ENCODE data around the gene ANXA9. TPM values are rescaled to one million over a fixed set of nuclear protein-coding genes. Genes with fewer than 3 reads are reported as not detected.
A peak's percentile ranks its signal among the peaks of the same experiment; 100 is the strongest.

ANXA9 gene
- total RNA-seq, 1 experiment from 2014 or later: 0.46 TPM

- Histone ChIP-seq H3K36me3 (no peaks in the 10 kb centered on the region), H3K4me3 (no peak overlapping the region), H3K9me3 (no peaks in the 10 kb centered on the region), H3K27me3 (no peaks in the 10 kb centered on the region)
- DNase-seq: no peak
These were observed 15.2 kb downstream of the ANXA9 start for GRCh38 chr1:150997126-150997872.

DNA sequence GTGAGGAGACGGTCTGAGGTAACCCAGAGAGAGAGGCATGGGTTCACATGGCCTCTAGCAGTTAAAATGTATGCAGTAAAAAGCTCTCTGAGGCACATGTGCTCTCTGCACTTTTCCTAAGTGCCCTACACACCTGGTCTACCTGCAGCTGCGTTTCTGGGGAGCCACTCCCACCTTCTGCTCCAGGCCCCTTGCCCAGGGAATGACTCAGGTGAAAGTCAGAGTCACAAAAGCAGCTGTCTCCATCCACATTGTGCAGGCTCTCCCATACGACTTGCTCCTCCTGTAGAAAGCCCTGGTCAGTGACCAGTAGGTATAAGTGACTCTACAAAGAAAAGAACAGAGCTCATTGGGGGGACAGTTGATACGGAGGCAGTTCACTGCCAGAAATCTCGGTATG lies 15.9 kb downstream of the ANXA9 start:
- no peaks in the 10 kb centered on the region for H3K9me3 ChIP-seq
- no peak overlapping the region for H3K4me3 ChIP-seq
- DNase-seq: no peak
- no peaks in the 10 kb centered on the region for H3K36me3 ChIP-seq
- H3K27me3 ChIP-seq: no peaks in the 10 kb centered on the region

DNA sequence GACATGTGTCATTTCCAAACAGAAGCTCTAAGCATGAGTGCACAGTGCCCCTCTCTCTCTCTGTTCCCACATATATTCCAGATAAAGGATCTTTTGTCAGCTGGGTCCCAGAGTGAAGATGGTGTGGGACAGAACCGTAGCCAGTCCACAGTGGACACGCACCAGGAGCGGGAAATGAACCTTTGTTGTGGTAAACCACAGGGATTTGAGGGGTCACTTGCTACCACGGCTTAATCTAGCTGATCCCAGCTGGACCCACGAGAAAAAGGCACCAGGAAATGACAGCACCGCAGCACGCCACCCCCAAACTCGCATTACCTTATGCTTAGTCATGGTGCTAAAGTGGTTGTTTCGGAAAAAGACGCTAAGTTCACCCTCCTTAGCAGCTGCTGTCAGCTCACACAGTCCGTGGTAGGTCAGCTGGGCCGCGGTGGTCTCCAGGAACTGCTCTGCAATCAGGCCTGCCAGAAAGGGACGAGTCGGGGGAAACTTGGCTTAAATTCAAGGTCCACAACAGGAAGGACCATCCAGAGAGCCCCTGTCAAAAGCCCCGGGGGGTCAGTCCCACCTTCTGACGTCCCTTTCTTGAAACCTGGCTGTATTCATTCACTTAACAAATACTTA lies 17.1 kb downstream of the ANXA9 start:
- Histone ChIP-seq H3K4me3 (no peak overlapping the region), H3K9me3 (no peaks in the 10 kb centered on the region), H3K36me3 (no peaks in the 10 kb centered on the region), H3K27me3 (no peaks in the 10 kb centered on the region)
- DNase-seq: no peak

- Histone ChIP-seq H3K9me3 (no peaks in the 10 kb centered on the region), H3K27me3 (no peaks in the 10 kb centered on the region), H3K36me3 (no peaks in the 10 kb centered on the region), H3K4me3 (no peak overlapping the region)
- DNase-seq: no peak
These were observed 17.8 kb downstream of the ANXA9 start for GRCh38 chr1:150999926-151000325.

- Histone ChIP-seq H3K4me3 (no peak overlapping the region), H3K9me3 (no peaks in the 10 kb centered on the region), H3K27me3 (no peaks in the 10 kb centered on the region), H3K36me3 (no peaks in the 10 kb centered on the region)
- DNase-seq: no peak
These were observed 18.3 kb downstream of the ANXA9 start for GRCh38 chr1:151000408-151000807.

GRCh38 chr1:151001602-151002001 lies 19.5 kb downstream of the ANXA9 start:
- Histone ChIP-seq H3K27me3 (no peaks in the 10 kb centered on the region), H3K36me3 (no peaks in the 10 kb centered on the region), H3K4me3 (no peak overlapping the region), H3K9me3 (no peaks in the 10 kb centered on the region)
- DNase-seq: no peak

- H3K9me3 ChIP-seq: no peaks in the 10 kb centered on the region
- no peaks in the 10 kb centered on the region for H3K27me3 ChIP-seq
- H3K4me3 ChIP-seq: no peak overlapping the region
- DNase-seq: no peak
- no peaks in the 10 kb centered on the region for H3K36me3 ChIP-seq
These were observed 20.0 kb downstream of the ANXA9 start for GRCh38 chr1:151002051-151002450.

- H3K9me3 ChIP-seq: no peaks in the 10 kb centered on the region
- no peaks in the 10 kb centered on the region for H3K36me3 ChIP-seq
- H3K4me3 ChIP-seq: no peak overlapping the region
- no peak for DNase-seq
- no peaks in the 10 kb centered on the region for H3K27me3 ChIP-seq
These were observed 20.5 kb downstream of the ANXA9 start for GRCh38 chr1:151002611-151003010.

DNA sequence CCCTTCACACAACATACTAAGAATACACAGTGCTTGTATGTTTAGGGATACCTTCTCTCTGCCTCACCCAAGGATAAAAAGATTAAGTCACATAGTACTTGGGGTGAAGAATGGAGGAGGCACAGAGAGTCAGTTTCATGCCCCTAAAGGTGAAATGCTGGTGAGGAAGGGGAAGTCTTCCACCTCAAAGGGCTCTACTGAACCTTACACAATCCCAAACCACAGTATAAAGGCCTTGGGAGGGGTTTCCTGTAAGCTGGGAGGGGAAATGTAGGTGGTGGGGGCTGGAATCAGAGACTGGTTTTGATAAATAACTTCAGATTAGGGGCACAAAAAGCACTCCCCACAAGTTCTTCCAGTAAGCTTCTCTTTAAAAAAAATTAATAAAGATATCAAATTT lies 21.1 kb downstream of the ANXA9 start:
- H3K9me3 ChIP-seq: no peaks in the 10 kb centered on the region
- H3K36me3 ChIP-seq: no peaks in the 10 kb centered on the region
- no peaks in the 10 kb centered on the region for H3K27me3 ChIP-seq
- DNase-seq: no peak
- no peak overlapping the region for H3K4me3 ChIP-seq

DNA sequence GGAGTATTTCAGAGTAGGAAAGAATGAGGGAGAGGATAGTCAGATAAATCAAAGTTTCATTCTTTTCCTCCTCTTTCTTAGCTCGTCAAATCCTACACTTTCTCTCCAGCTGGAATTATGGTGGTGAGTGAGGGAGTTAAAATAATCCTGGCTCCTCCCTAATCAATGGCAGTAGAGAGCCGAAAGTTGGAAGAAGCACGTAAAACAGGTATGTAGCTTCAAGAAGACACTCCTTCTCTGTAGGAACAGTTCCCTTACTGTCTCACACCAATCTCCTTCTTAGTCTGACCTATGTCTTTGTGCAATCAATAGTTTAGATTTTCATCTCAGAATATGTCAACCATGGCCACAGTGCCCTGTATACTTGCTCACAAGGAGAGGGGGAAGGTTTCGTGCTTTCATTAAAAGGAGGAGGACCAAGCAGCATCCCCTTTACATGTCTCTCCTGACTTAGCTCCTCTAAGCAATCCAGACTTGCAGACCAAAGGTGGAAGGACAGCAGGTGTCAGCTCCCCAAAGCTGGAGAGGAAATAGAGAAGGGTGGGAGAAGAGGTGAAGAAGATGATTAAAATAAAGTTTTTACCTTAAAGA lies 23.7 kb downstream of the ANXA9 start:
- H3K9me3 ChIP-seq: no peaks in the 10 kb centered on the region
- no peaks in the 10 kb centered on the region for H3K27me3 ChIP-seq
- H3K4me3 ChIP-seq: peak overlapping the region; percentile 44
- DNase-seq: no peak
- H3K36me3 ChIP-seq: peaks cover 3% of the 10 kb centered on the region; the same call in 1 of the 2 replicates

DNA sequence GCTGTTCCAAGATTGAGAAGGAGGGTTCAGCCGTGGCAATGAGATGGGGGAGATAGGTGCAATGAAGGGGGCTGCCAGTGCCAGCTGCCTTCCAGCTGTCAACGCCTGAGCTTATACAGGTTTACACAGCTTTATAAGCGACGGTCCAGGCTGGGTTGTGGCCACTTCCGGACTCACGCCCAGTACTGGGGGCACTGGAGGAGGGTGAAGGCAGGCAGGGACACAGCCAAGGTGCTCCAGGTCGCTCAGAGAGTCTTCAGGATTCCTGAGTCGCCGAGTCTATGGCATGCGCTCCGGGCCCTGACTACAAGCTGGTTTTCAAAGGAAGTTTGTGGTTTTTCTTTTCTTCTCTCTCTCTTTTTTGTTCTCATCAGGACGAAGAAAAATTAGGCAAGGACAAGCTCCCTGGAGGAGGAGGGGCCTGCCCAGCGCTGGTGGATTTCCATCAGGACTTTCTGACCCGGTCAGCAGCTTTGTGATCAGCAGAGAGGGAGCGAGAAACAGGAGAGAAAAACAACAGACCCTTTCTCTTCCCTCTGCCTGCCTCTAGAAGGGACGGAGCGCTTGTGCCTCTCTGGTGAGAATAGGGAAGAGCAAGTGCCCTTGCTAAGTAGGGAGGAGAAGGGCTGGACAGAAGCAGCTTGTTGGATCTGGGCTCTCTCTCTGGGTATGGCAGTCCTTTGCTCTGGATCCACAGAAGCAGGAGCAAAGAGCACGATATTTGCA lies 24.4 kb downstream of the ANXA9 start, which contains the start of gene MINDY1:
Gene MINDY1, minus strand, starts transcription at position 576 of the 726 bp plus-strand sequence. CDS start 4,285 bp downstream, outside the sequence.
- Histone ChIP-seq H3K36me3 (peaks cover 3% of the 10 kb centered on the region; the same call in 1 of the 2 replicates), H3K27me3 (no peaks in the 10 kb centered on the region), H3K9me3 (no peaks in the 10 kb centered on the region), H3K4me3 (peak within 1 kb of the TSS; percentile 85)
- peak; percentile 81 for DNase-seq

GRCh38 chr1:151007853-151008243 lies 25.8 kb downstream of the ANXA9 start:
- DNase-seq: no peak
- H3K9me3 ChIP-seq: no peaks in the 10 kb centered on the region
- H3K27me3 ChIP-seq: no peaks in the 10 kb centered on the region
- peaks cover 3% of the 10 kb centered on the region; the same call in 1 of the 2 replicates for H3K36me3 ChIP-seq
- peak overlapping the region; percentile 85 for H3K4me3 ChIP-seq

DNA sequence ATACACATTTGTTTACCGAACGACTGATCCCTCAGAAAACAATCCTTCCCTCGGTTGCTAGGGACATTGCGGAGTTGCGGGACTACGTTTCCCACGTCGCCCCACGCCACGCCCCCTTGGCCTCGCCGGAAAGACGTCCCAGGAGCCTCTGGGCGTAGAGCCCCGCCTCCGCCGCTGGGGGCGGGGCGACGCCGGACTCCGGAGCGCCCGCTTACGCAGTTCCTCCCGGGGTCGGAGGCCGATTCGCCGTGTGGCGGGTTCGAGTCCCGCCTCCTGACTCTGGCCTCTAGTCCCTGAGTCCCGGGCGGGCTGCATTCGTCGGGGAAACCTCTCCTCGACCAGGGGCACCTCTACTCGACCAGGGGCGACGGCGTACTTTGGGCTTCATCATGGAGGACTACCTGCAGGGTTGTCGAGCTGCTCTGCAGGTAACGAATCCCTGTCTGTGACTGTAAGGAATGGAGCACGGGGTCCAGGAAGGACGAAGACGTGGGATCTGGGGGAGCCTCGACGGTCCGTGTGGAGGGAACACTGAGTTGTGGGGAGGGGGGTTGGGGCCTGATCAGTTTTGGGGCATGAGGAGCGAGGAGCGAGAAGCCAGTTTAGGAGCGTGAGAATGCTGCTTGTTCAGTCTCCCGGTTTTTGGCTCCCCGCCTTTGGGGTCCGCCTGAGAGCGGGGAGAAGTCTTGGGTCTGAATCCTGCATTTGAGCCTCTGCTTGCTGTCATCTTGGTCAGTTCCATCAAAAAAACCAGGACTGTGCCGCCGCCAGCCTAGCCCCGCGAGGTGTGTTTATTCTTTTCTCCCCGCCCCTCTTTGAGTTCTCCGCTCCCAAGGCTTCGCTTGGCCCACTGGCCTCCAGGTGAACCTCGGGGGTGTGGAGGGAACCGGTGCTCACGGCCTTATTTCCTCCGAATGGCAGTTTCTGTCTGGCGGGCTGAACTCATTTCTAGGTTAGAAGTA lies 26.4 kb downstream of the ANXA9 start, which contains the start of gene PRUNE1:
Gene PRUNE1, plus strand, starts transcription at position 206 of the 962 bp plus-strand sequence. Its CDS starts 184 bp downstream, at position 390.
- DNase-seq: peak; percentile 98
- Histone ChIP-seq H3K27me3 (no peaks in the 10 kb centered on the region), H3K36me3 (peaks cover 8% of the 10 kb centered on the region), H3K9me3 (no peaks in the 10 kb centered on the region), H3K4me3 (peak within 1 kb of the TSS; percentile 85)

DNA sequence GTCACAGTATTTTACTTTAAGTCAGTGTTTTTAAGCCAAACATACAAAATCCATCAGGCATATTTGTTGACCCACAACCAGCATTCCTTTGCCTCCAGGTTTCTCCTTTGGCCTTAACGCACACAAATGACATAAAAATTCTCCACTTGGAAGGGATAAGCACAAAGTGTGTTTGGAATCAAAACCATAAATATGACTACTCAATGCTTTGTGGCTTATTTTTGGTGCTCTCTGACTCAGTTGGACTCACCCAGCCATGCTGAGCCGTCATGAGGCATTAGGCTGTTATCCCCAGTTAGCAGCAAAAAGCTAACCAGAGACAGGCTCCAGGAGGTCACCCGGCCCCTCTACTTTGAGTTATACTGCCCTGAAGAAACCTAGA lies 27.1 kb downstream of the ANXA9 start:
- Histone ChIP-seq H3K9me3 (no peaks in the 10 kb centered on the region), H3K27me3 (no peaks in the 10 kb centered on the region), H3K4me3 (peak overlapping the region; percentile 85), H3K36me3 (peaks cover 8% of the 10 kb centered on the region)
- no peak for DNase-seq

GRCh38 chr1:151009674-151010345 lies 27.7 kb downstream of the ANXA9 start:
- DNase-seq: no peak
- no peaks in the 10 kb centered on the region for H3K9me3 ChIP-seq
- H3K4me3 ChIP-seq: peak overlapping the region; percentile 85
- peaks cover 8% of the 10 kb centered on the region for H3K36me3 ChIP-seq
- no peaks in the 10 kb centered on the region for H3K27me3 ChIP-seq

Measured in MG63 (cell line).